Measurements from ENCODE around the gene HES5. TPM values are rescaled to one million over a fixed set of nuclear protein-coding genes. Genes with fewer than 3 reads are reported as not detected.

The HES5 gene
- total and polyA plus RNA-seq, 2 of the 13 experiments (the other 11 are each of a cell fraction or from before 2014, with no cell fraction given), result not detected

DNA sequence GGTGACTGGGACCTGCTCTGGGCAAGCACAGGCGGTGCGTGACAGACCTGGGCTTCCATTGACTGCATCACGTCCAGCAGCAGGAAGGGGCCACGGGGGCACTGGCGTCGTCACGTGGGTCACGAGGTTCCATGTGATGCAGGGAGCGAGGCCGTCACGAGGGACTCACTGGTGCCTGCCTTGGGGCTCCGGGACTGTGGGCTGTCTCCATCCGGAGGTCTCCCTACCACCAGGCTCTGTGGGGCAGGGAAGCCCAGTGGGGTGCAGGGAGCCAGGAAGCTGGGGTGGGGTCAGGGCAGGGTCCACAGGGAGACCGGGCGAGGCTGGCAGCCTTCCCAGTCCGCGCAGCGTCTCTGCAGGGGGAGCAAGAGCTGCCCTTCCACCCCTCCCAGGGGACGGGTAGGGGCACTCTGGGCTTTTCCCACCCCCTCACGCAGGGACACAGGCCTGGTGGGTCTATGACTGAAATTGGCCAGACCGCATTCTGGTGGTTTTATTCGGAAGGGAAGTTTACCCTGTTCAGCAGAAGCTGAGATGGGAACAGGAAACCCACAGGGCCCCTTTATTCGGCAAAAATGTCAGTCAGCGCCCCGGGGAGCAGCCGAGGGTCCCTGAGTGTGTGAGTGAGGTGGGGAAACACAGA is 25.7 kb upstream of the HES5 start (continued):
- TF ChIP-seq TBX2 (CRISPR knock-in tag; IDR thresholded peaks at IDR 0.05; ENCODE audit: borderline replicate concordance) (peak; percentile 49), ZNF883 (CRISPR knock-in tag; IDR thresholded peaks at IDR 0.05; ENCODE audit: not compliant biosample characterization) (peak; percentile 57), TGIF2 (CRISPR knock-in tag; IDR thresholded peaks at IDR 0.05) (peak; percentile 54; the same call in 1 of the 2 replicates), ZNF253 (CRISPR knock-in tag; IDR thresholded peaks at IDR 0.05; ENCODE audit: borderline replicate concordance) (0 out of 2 replicates have a peak, but pooled peaks have one; percentile 63), ARNTL (CRISPR knock-in tag; IDR thresholded peaks at IDR 0.05) (peak; percentile 81), ZSCAN22 (CRISPR knock-in tag; IDR thresholded peaks at IDR 0.05) (no peak), KLF6 (CRISPR knock-in tag; IDR thresholded peaks at IDR 0.05) (peak; percentile 40; the same call in 1 of the 2 replicates), RFX3 (CRISPR knock-in tag; IDR thresholded peaks at IDR 0.05) (no peak), ELF3 (CRISPR knock-in tag; IDR thresholded peaks at IDR 0.05) (peak; percentile 52; the same call in 1 of the 2 replicates), ZNF777 (CRISPR knock-in tag; IDR thresholded peaks at IDR 0.05) (peak; percentile 6; the same call in 1 of the 2 replicates), ZNF670 (CRISPR knock-in tag; IDR thresholded peaks at IDR 0.05; ENCODE audit: borderline replicate concordance) (0 out of 2 replicates have a peak, but pooled peaks have one; percentile 62), ZNF563 (CRISPR knock-in tag; IDR thresholded peaks at IDR 0.05) (peak; percentile 89; the same call in 1 of the 2 replicates), CREB1 (IDR thresholded peaks at IDR 0.05) (peak; percentile 68), CREB1 (CRISPR knock-in tag; IDR thresholded peaks at IDR 0.05) (no peak), NR2F6 (IDR thresholded peaks at IDR 0.05) (peak; percentile 34; the same call in 1 of the 2 replicates), NR2F6 (CRISPR knock-in tag; IDR thresholded peaks at IDR 0.05) (peak; percentile 75), ELF1 (CRISPR knock-in tag; IDR thresholded peaks at IDR 0.05) (peak; percentile 32; the same call in 1 of the 2 replicates), RNF2 (conservative IDR thresholded peaks at IDR 0.05; ENCODE audit: low read depth) (peak; percentile 88), ZNF790 (CRISPR knock-in tag; IDR thresholded peaks at IDR 0.05; ENCODE audit: borderline replicate concordance) (peak; percentile 94), HOXD1 (CRISPR knock-in tag; IDR thresholded peaks at IDR 0.05) (peak; percentile 52; the same call in 1 of the 2 replicates), ELF4 (CRISPR knock-in tag; IDR thresholded peaks at IDR 0.05; ENCODE audit: borderline replicate concordance) (peak; percentile 43; the same call in 1 of the 2 replicates), ZNF546 (CRISPR knock-in tag; conservative IDR thresholded peaks at IDR 0.05) (0 out of 2 replicates have a peak, but pooled peaks have one; percentile 68), ZNF772 (CRISPR knock-in tag; IDR thresholded peaks at IDR 0.05) (peak; percentile 74; the same call in 1 of the 2 replicates), REPIN1 (CRISPR knock-in tag; IDR thresholded peaks at IDR 0.05; ENCODE audit: borderline replicate concordance, low read depth) (no peak), ZSCAN25 (CRISPR knock-in tag; IDR thresholded peaks at IDR 0.05) (peak; percentile 52; the same call in 1 of the 2 replicates), ZNF263 (CRISPR knock-in tag; IDR thresholded peaks at IDR 0.05) (0 out of 2 replicates have a peak, but pooled peaks have one; percentile 22)
- TF ChIP-seq, protein P1, sequence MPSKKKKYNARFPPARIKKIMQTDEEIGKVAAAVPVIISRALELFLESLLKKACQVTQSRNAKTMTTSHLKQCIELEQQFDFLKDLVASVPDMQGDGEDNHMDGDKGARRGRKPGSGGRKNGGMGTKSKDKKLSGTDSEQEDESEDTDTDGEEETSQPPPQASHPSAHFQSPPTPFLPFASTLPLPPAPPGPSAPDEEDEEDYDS (CRISPR knock-in tag; IDR thresholded peaks at IDR 0.05), result peak; percentile 44; the same call in 1 of the 2 replicates
- TF ChIP-seq, protein P2, sequence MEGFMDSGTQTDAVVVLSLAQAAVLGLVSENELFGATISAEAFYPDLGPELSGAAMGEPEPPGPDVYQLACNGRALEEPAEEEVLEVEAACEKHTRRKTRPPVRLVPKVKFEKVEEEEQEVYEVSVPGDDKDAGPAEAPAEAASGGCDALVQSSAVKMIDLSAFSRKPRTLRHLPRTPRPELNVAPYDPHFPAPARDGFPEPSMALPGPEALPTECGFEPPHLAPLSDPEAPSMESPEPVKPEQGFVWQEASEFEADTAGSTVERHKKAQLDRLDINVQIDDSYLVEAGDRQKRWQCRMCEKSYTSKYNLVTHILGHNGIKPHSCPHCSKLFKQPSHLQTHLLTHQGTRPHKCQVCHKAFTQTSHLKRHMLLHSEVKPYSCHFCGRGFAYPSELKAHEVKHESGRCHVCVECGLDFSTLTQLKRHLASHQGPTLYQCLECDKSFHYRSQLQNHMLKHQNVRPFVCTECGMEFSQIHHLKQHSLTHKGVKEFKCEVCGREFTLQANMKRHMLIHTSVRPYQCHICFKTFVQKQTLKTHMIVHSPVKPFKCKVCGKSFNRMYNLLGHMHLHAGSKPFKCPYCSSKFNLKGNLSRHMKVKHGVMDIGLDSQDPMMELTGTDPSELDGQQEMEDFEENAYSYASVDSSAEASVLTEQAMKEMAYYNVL (CRISPR knock-in tag; IDR thresholded peaks at IDR 0.05; ENCODE audit: borderline replicate concordance), result peak; percentile 30; the same call in 1 of the 2 replicates
- TF ChIP-seq, protein P3, sequence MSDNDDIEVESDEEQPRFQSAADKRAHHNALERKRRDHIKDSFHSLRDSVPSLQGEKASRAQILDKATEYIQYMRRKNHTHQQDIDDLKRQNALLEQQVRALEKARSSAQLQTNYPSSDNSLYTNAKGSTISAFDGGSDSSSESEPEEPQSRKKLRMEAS (IDR thresholded peaks at IDR 0.05), result peak; percentile 94
- TF ChIP-seq, protein P4, sequence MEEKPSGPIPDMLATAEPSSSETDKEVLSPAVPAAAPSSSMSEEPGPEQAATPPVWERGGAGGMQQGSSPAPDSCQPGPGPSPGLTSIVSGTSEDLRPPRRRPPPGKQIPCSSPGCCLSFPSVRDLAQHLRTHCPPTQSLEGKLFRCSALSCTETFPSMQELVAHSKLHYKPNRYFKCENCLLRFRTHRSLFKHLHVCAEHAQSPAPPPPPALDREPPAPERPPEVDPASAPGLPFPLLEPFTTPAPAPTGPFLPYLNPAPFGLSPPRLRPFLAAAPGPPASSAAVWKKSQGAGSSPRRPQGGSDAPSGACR (CRISPR knock-in tag; IDR thresholded peaks at IDR 0.05), result peak; percentile 50; the same call in 1 of the 2 replicates

Measured in HepG2 (cell line).